Stimulated activated CD4-positive, alpha-beta T cell treated with anti-CD3 and anti-CD28 coated beads, Interleukin-15, amount 100 ng/mL, for 24 hours (primary cell): ENCODE results near the gene DPP6.

Experiments used
- DNase-seq: peaks from one replicate; pipeline ENCODE4 v3.0.0-alpha.2; 2020

Gene DPP6

DNA sequence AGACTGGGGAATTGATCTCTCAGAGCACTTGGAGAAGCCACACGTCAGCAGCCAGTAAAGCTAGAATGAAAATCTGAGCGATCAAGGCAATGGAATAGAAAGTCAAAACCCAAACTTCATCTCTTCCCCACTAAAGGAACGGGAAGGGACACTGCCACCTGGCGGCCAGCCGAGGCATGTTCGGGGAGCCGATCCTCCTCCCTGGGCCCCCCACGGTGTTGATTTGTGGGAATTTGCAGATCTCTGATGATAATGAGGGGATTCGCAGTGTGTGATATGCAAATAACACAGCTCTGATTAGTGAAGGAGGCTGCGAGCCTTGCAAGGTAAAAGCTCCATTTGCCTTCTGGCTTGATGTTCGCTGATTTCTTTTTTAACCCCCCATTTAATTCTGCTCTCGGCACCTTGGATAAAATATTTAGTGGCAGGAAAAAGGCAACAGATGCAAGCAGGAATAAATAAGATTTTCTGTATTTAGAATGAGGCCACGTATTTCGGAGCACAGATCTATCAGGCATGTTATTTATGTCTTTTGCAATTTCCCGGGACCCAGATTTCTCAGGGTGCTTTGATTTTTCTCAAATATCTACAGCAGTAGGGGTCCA is 692.2 kb downstream of the DPP6 start:
- peak; percentile 57 for DNase-seq

DNA sequence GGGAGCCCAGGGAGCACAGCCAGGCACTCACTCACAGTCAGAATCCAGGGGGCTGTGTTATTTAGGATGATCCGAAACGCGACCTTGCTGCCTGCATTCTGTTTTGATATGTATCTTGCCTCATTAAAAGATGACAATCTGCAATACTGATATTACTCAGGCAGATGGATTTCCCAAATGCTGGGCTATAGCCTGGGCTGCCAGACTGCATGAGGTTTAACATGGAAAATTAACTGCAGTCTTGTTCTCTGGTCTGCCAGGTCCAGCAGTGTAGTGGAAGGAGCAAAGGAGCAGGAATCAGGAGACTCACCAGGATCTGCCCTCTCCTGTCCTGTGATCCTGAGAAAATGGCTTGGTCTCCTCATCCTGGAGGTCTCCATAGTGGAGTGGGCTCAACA is 692.7 kb downstream of the DPP6 start:
- DNase-seq, result no peak

DNA sequence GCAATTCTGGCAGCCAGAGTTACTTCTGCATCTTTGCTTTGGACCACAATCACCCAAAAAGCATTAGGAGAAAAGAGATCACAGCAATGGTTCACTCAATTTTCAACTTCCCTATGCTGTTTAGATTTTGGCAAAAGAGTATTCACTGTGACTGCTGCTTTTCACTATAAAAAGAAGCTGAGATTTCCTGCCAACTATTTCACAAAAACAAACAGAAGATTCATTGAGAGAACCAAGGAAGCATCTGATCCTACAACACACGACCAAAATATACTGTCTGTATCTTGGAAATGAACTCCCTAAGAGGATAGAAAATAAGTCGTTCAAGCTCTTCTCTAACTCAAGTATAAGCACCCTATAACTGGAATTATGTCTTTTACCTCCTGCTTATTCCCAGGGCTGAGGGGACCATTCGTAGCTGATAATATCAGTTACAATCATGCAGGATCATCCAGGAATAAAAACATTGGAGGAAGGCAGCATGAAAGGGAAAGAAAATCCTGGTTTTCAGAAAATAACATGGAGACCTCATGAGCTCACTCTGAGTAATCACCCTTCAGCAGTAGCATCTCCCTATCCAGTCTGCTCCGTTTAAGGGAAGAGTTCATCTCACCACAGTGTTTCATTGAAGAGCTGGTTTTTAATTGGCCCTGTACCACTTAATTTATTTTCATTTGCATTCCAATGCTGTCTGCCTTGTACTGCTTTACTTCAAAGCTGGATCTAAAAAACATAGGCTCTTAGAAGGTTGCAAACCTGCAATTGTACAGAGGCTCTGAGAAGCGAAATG is 694.6 kb downstream of the DPP6 start:
- no peak for DNase-seq

DNA sequence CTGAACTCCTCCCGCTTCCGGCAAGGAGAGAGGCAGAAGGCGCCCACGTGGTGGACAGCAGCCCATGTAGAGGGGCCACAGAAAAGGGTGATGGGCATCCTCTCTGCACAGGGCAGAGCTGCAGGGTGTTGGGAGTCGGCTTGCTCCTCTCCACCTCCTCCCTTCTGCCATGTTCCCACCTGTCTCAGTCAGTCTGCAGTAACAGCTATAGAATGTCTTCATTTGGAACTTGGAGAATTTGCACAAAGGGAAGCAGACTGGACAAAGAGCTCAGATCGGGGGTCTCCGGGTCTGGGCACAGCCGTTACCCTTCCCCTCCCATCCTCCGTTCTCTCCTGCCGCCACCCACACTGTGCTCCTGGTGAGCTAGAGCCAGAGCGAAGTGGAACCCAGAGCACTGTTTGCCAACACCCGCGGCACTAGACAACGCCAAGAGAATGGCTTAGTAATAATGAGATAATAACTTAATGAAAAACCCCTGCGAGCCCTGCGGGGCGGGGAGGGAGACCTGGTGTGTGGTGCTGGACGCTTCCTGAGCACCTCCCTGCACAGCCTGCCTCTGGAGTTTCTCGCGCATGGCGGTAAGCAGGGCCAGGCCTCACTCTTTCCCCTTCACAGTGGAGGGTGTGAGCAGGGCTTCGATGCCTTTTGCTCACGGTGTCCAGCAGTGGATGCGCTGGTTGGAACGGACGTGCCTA is 696.0 kb downstream of the DPP6 start:
- DNase-seq, result no peak

DNA sequence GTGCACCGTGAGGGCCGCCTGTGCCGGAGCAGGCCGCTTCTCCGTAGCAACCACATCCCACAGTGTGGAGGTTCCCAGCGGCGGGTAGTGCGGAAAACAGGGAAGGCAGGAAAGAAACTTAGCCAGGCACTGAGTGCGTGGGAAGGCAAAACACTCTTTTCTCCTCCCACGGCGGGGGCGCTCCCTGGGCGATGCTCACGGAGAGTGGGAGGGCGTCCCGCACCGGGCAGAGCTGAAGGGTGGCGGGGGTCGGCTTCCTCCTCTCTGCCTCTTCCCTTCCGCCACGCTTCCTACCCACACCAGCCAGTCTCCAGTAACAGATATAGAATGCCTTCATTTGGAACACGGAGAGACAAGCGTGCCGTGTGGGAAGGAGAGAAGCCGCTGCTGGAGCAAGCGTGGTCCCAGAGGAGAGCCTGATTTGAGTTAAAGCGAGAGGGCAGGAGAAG is 698.2 kb downstream of the DPP6 start:
- DNase-seq, result no peak

DNA sequence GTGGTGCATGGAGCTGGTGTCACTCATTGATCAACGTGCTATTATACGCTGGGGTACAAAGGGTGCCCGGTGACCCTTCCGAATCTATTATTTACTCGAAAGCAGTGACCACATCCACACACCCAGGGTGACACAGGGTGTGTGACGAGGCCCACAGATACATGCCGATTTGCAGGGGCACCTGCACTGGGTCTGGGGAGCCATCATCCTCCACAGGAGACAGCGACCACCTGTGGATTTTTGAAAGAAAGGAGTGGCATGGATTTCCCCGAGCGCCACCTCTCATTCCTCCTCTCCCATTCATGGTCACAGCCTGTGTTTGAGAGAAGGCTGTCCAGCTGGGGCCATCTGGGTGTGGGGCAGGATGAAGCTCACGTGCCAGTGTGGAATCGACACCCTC is 701.0 kb downstream of the DPP6 start:
- DNase-seq, result no peak

DNA sequence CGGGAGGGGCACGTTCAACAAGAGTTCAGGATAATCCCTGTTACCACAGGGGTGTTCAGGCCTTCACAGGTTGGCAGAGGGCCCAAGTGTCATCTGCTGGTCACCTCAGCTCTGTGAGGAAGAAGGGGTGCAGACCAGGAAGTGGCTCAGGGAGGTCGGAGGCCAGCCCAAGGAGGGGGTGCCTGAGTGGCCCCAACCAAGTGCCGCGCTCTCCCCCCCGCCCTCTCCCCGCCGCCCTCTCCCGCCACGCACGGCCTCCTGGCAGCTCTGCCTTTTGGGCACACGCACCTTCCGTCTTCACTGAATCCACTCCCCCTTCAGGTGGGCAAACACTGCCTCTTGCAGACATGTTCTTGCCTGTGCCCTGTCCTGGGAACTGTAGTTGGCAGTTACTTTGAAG is 705.6 kb downstream of the DPP6 start:
- no peak for DNase-seq

DNA sequence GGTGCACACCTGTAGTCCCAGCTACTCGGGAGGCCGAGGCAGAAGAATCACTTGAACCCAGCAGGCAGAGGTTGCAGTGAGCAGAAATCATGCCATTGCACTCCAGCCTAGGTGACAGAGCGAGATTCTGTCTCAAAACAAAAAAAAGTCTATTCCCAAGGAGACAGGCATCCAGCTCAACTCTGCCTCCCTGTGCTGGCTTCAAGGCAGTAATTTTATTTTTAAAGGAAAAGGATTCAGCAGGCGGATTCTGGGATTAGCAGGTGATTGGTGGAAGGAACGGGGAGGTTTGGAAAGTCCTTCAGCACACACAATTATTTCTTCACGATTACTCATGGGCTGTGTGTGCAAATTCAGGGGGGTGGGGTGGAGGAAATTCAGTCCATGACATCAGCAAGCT is 707.8 kb downstream of the DPP6 start:
- DNase-seq, result no peak

DNA sequence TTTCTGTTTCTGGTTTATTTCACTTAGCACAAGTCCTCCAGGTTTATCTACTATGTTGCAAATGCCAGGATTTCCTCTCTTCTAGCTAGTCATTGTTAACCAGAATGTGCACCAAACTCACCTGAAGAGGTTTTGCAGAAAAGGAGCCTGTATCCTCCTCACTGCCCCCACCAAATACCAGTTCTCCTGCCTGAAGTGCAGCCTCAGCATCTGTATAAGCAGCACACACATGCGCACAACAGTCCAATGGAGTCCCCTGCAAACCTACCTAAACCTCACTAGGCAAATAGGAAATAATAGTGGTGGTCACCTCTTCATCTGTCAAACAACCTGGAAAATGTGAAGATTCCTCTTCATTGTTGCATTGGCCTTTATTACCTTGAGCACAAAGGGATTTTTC is 712.9 kb downstream of the DPP6 start:
- no peak for DNase-seq

DNA sequence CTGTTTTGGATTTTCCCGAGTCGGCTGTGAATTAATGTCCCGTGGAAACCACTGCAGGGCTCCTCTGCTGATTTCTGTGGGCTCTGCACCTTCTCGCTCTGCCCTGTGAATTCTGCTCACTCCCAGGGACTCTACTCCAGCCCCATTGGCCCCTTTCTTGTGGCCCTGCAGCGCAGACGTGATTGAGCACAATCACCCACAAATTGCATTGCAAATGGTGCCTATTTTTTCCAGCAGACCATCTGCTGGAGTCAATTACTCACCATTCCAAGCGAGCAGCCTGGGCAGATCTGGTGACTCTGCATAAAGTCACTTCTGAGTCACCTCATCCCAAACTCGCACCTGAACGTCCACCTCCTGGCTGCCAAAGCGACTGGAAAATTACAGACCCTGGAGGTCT is 714.9 kb downstream of the DPP6 start:
- DNase-seq, result no peak

DNA sequence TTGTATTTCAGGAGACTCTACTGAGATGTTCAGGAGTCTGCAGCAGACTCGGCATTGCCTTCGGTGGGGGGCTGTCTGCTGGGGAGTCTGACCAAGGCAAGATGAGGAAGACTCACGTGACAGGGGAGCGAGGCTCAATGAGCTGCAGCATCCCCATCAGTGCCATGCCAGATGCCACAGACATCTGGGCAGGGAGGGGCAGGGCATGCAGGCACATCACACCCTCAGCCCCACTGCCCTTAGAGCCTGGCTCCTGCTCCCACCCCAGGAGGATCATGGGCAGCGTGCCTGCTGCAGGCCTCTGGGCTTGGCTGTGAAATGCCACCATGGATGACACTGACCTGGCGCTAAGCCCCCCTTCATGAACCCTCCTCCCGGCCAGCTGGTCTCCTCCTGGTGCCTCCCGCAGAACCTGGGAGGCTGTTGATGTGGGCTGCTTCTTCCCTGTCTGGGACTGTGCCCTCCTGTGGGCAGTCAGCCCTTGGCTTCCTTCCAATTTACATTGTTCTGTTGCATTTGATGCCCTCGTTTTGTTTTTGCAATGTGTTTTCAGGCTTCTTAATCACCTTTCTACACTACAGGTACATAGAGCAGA is 715.7 kb downstream of the DPP6 start:
- no peak for DNase-seq

DNA sequence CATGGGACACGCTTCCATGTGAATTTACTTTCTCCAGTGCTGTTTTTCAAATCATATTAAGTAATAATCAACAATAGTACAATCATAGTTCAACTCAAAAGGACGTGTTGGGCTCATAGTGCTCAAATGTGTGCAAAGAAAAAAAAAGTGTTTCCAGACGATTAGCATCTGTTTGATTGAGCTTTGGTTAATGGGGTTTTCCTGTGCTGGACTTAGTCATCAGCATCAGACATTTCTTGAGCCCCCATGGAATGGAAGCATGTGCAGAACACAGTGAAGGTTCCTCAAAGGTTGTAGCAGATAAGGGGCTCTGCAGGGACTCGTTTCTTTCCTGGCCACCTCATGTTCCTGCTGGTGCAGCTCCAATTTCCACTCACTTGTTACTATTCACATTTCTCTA is 716.8 kb downstream of the DPP6 start:
- no peak for DNase-seq

DNA sequence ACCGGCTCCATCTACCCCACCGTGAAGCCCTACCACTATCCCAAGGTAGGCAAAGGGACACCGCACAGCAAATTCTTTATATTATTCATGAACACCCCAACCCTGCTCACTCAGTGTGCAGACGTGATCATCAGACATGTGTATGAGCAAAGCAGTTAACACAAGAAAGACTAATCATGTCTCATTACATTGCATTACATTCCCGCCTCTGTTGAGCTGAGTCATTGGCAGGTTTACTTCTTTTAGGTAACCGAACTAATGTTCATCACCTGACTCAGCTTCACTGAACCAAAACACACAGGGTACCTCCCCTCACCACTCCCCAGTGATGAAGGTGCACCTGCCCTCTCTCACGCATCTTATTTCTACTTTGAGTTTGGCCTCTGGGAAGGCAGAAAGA is 717.3 kb downstream of the DPP6 start:
- DNase-seq, result no peak

DNA sequence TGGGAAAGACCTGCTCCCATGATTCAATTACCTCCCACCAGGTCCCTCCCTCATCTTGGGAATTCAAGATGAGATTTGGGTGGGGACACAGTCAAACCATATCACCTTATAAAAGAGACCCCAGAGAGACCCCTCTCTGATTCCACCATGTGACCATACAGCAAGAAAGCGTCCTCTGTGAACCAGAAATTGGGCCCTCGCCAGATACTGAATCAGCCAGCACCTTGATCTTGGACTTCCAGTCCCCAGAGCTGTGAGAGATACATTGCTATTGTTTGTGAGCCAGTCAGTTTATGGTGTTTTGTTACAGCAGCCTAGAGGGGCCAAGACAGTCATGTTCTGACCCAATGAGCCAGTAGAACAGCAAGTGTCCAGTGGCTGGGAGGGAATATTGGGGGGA is 718.2 kb downstream of the DPP6 start:
- no peak for DNase-seq

DNA sequence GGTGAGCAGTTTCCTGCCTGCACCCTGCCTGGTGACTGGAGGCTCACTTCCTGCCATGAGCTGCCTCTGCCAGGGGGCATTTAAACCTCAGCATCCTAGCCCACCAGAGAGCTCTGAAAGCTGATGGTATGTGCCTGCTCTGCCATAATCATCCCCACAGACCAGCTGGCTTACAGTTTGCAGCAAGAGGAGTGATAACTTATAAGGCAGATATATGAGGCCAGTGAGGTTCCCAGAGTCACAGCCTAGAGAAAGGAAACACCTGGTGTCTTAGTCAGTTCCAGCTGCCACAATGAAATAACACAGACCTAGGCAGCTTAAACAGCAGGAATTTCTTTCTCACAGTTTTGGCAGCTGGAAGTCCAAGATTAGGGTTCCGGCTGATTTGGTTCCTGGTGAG is 718.8 kb downstream of the DPP6 start:
- no peak for DNase-seq

DNA sequence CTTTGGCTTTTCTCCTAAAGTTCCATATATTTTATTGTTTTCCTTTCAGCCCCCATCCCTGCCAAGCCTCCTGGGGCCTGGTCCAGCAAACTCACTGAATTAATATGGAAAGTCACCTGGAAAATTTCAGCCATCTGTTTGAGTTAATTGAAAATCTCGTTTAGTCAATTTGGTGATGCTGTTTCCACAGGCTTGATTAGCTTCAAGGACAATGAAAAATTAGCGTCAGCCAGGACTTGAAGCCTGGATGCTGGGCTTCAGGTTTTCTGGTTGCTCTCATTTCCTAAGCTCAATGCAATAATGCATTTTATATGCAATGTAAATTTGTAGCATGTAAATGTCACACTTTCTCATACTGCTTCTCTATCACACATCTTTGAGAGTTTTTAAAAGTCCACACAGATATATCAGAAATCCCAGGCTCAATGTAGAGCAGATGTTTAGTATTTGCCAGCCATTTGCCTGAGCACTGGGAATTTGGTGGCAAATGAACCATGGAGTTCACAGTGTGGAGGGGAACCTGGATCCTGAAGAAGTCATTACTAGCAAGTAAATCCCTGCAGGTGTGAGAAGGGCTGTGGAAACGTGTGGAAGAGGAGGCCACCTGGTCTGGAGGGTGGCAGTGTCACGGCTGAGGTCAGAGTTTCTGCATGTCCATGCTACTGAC is 722.2 kb downstream of the DPP6 start:
- DNase-seq, result no peak

DNA sequence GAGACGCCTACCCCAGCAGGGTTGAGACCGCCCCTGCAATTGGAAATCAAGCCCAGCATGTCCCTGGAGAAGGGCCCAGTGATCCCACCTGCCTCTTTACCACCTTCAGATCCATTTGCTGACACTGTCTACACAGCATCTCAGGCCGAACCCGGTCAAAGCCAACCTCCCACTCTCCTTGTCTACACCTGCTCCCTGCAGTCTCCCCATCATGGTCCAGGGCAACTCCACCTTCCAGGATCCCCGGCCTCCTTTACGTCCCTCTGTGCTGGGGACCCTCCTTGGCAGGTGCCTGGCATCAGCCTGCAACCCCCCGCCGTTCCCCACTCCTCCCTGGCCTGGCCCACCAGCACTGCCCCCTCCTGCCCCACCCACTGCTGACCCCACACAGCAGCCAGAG is 723.5 kb downstream of the DPP6 start:
- DNase-seq, result no peak

DNA sequence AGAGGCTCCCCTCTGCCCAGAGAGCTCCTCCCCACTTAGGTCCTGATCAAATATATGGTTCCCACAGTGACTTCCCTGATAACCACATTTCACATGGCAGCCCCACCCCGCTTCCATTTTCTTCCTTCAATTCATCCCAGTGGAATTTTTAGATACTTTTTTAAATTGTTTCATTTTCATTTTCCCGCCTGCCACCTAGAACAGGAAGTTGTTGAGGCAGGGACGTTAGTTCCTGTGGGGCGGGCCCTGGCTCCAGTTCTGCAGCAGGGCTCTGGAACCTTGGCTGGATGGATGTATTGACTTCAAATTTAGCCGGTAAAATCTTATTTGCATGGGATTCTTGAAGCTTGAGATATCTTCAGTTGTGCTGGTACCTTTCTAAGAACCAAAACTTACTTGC is 724.2 kb downstream of the DPP6 start:
- no peak for DNase-seq

DNA sequence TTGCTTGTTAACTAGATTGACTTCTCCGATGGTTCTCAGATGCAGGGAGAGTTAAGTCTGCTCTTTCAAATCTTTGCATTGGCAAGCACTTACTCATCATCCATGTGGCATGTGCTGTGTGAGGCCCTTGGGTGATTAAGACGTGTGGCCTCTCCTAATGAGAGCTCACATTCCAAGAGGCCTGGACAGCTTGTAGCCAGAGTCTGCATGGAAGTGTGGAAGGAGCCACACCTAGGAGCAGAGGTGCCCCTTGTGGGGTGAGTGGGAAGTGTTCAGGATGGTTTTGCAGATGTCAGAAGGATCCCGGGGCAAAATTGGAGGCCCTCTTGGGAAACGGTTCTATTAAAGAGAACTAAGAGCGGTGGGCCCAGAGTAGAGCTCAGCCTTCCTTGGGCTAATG is 724.8 kb downstream of the DPP6 start:
- DNase-seq, result no peak

DNA sequence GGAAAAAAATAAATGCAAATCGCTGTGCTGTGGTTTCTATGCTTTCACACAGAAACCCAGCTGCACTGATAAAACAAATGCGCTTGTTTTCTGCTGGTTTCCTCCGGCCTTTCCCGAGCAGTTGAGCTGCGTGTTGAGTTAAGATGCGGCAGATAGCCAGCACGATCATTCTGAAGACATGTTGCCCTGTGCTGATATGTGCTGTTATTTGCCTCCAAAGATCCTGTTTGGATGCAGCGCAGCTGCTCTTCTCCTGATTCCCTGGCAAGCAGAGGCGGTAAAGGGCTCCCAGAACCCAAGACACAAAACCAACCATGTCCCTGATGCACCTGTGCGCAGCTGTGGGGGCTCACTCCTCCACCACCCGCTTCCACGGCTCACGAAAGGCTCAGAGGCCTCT is 725.3 kb downstream of the DPP6 start:
- DNase-seq, result no peak

DNA sequence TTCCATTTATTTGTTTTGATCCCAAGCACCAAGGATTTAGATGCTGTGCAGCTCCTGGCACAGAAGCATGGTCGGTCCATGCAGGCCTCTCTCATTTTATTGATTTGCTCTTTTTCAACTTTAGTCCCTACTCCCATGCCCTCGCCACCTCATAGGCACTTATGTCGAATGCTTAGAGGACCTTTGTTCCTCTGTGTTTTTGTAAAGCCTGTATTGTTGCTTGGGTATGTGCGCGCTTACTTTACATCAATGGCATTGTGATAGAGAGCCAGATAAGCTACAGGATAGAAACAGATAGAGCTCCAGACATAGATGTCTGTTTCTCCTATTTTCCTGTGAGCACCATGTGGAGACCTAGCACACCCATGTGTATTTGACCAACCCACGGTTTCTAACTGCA is 725.7 kb downstream of the DPP6 start:
- no peak for DNase-seq

DNA sequence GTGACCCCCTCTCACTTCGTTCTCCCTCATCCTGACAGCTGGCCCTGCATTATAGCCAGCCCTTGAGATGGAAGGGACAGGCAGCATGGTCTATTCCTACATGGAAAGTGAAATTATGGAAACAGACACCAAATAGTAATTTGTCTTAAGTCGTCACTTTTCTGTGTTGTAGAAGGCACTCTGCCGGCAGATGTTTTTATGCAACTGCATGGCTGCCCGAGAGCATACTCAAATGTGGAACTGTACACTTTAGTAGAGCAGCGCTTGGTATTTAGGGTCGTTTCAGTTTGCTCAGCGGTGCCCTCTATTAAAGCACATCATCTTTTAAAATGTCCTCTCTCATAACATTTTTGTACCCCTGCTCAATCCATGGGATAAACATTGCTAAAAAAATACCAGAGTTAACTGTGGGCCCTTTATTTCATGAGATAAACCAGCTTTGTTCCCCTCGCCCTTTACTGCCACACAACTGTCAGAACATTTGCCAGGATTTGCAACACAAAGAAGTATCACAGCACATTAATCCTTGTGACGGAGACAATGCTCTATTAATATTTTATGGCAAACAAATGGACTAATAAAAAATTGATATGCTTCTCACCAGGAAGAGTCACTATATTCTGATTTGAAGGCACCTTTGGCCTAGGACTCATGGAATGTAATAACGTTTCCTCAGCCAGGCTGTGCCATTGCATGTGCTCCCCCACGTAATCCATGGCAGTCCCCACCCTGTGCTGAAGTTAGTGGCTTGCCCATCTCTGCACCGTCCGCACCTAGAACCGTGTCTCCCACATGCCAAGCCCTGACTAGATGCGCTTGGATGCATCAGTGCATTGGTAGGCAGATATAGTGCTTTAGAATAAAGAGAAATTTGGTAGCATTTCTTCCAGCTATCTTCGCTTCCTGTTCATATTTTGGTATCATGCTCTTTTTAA is 729.4 kb downstream of the DPP6 start:
- DNase-seq, result no peak
